Esophagus (tissue), 2 donors: ENCODE results near the gene CCDC141. TPM values are rescaled to one million over a fixed set of nuclear protein-coding genes. Genes with fewer than 3 reads are reported as not detected.

Source experiments
- H3K27ac ChIP-seq, 2 donors: one replicate each; pipeline ENCODE4 v1.5.1; 2013; ENCODE audit warnings: low read depth in 2 of 2, mild to moderate bottlenecking in 2 of 2, inconsistent platforms in 1 of 2, low read length in 1 of 2, moderate library complexity in 1 of 2
- H3K27me3 ChIP-seq, 2 donors: one replicate each; pipeline ENCODE4 v1.6.1; 2013; ENCODE audit warnings: low read length in 2 of 2, control low read depth in 1 of 2, mild to moderate bottlenecking in 1 of 2; ENCODE audit not compliant: insufficient read depth in 2 of 2, control insufficient read depth in 1 of 2
- H3K36me3 ChIP-seq, 2 donors: one replicate each; pipeline ENCODE4 v1.6.1; 2013; ENCODE audit warnings: low read length in 1 of 2; ENCODE audit not compliant: control insufficient read depth in 2 of 2, insufficient read depth in 2 of 2
- H3K4me1 ChIP-seq, 2 donors: one replicate each; pipeline ENCODE4 v1.6.1; 2013; ENCODE audit warnings: low read length in 1 of 2; ENCODE audit not compliant: control insufficient read depth in 2 of 2, insufficient read depth in 2 of 2
- H3K4me3 ChIP-seq, 2 donors: one replicate each; pipeline ENCODE4 v1.5.1; 2013; ENCODE audit warnings: low read length in 2 of 2, mild to moderate bottlenecking in 2 of 2, low read depth in 1 of 2, moderate library complexity in 1 of 2
- H3K9me3 ChIP-seq, 2 donors: one replicate each; pipeline ENCODE4 v1.6.1; 2013; ENCODE audit warnings: mild to moderate bottlenecking in 2 of 2, low read depth in 1 of 2, low read length in 1 of 2, moderate library complexity in 1 of 2; ENCODE audit not compliant: control insufficient read depth in 2 of 2, insufficient read depth in 1 of 2
- WGBS, 2 donors: extraction: QIAGEN DNeasy Blood & Tissue Kit; methylation state at CpG; one replicate each; pipeline ENCODE4 v1.1.7; 2013; 5-methylcytosine and 5-hydroxymethylcytosine counted together
- polyA plus RNA-seq, 2 donors: library from polyadenylated mRNA; stranded (reverse); fragments of 200-250 nt; gene quantifications; one replicate each; pipeline ENCODE4 v1.2.3, GENCODE V29; 2013
- donor health status: healthy with polysubstance abuse.
- donor health status: Bipolar disorder and iron deficiency.

The CCDC141 gene
- polyA plus RNA-seq, 2 donors = 0.01 to 0.06 TPM

DNA sequence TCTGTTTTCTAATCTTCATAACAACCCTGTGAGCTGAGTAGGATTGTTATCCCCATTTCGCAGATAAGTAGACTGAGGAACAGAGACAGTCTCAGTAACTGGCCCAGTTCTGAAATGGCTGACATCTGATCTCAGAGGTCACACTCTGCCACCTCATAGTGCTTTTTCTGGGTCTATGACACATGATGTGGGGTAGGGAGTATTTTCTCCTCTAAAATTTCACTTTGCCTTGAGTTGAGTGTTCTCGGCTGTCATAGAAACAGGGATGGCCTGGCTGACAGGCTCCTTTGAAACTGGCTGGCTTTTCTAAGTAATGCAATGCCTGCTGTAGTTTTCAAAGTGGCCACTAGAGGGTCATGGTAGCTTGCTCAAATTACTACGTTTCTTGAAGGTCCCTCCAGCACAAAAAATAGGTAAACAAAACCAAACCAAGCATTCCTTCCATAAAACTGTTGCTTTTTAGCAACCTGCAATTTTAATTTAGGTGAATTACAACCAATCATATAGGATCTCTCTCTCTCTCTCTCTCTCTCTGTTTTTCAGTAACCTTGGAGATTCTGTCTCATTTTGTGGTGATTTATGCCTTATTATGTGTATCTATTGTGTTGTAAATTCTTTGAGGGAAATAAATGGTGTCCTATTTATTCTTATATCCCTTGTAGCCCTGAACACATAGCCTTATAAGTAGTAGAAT, 158.5 kb downstream of the CCDC141 start:
- H3K27me3 ChIP-seq = no peaks in the 10 kb centered on the region
- H3K36me3 ChIP-seq = no peaks in the 10 kb centered on the region
- no peak overlapping the region for H3K4me3 ChIP-seq
- WGBS, 2 donors = 30% methylated on average over 3 of the region's 3 CpGs
- H3K4me1 ChIP-seq = no peaks in the 10 kb centered on the region
- no peak overlapping the region for H3K27ac ChIP-seq
- H3K9me3 ChIP-seq = no peaks in the 10 kb centered on the region

DNA sequence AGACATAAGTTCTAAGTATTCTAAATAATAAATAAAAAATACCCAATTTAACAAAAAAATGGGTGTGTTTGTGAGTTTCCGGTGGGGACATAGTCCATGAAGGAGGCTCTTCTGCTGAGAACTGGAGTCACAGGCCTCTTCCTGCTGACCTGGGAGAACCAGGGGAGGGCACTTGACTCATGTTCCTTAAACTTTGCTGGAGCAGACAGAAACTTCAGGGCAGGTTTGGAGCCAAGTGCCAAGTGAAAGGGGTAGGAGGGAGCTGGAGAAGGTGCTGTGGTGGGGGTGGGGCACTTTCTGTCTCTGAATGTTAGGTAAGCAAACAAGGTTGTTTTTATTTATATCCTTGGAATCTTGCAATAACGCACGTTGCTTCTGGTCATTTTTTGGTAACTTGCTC, 163.9 kb downstream of the CCDC141 start:
- Histone ChIP-seq H3K27me3 (no peaks in the 10 kb centered on the region), H3K27ac (no peak overlapping the region), H3K4me3 (no peak overlapping the region), H3K4me1 (no peaks in the 10 kb centered on the region), H3K9me3 (no peaks in the 10 kb centered on the region), H3K36me3 (no peaks in the 10 kb centered on the region)
- WGBS, 2 donors = 76 to 79% methylated on average over 3 of the region's 3 CpGs

DNA sequence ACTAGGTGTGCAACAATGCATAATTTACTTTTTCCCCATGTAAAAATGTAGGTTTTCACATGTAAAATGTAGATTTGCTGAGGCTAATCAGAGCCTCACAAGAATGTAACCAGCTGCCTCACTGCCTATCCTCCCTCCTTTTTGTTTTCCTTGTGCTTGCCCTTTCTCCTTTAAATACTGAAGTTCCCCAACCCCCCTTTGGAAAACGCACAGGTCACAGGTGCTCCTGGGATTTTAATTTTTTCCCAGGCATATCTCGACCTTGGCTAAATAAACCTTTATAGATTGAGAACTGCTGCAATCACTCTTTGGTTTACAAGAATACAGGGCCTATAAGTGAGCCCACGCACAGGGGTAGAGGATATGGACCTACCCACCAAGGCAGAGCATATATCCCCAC, 165.5 kb downstream of the CCDC141 start:
- no peaks in the 10 kb centered on the region for H3K4me1 ChIP-seq
- no peaks in the 10 kb centered on the region for H3K36me3 ChIP-seq
- WGBS, 2 donors = 56 to 75% methylated on average over 3 of the region's 3 CpGs
- no peak overlapping the region for H3K4me3 ChIP-seq
- H3K27ac ChIP-seq = no peak overlapping the region
- H3K27me3 ChIP-seq = no peaks in the 10 kb centered on the region
- no peaks in the 10 kb centered on the region for H3K9me3 ChIP-seq

DNA sequence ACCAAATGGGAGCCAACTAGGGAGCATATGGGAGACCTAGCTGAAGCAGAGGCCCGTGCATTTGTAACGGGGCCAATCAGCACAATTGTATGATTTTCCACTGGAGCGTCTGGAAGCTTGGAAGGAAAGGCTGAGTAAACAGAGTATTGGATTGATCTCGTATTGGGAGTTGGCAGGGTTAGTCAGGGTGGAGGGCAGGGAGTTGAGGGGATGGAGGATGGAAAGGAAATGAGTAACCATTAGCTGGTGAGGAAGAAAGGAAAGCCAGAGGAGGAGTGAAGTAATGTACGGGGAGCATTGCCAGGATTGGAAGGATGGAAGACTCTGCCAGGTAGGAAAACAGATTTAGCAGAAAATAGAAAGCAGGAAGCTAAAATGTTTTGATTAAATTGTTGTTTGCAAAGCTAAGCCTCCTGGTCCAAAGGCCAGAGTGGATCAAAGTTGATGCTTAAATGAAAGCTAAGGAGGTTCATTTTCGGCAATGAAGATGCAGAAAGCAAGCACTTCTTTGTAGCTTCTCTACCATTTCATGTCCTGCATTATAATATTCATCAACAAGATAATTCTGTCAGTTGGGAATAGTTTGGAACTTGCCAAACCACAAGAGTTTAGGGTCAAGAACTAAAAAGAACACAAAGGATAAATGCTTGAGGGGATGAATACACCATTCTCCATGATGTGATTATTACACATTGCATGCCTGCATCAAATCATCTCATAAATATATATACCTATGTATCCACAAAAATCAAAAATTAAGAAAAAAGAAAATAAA, 167.1 kb downstream of the CCDC141 start:
- Histone ChIP-seq H3K4me3 (no peak overlapping the region), H3K27ac (no peak overlapping the region), H3K27me3 (no peaks in the 10 kb centered on the region), H3K9me3 (no peaks in the 10 kb centered on the region), H3K4me1 (no peaks in the 10 kb centered on the region), H3K36me3 (no peaks in the 10 kb centered on the region)
- 40% methylated on average over 6 of the region's 6 CpGs for WGBS, 2 donors

DNA sequence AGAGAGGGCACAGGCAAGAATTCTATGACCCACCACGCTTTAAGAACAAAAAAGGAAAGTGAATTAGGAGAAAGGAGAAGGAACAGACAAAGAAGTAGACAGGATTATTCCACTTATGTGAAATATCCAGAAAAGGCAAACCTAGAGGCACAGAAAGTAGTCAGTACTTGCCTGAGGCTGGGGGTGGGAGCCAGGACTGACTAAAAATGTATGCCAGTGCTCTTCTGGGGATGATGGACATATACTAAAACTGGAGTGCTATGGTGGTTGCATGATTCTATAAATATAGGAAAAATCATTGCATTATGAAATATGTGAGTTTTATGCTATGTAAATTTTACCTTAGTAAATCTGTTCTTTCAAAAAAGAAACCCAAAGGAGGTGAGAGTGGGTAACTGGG, 168.9 kb downstream of the CCDC141 start:
- Histone ChIP-seq H3K9me3 (no peaks in the 10 kb centered on the region), H3K27ac (no peak overlapping the region), H3K36me3 (no peaks in the 10 kb centered on the region), H3K4me1 (no peaks in the 10 kb centered on the region), H3K4me3 (no peak overlapping the region), H3K27me3 (no peaks in the 10 kb centered on the region)
- WGBS, 2 donors = 74 to 77% methylated on average over 1 of the region's 1 CpG

DNA sequence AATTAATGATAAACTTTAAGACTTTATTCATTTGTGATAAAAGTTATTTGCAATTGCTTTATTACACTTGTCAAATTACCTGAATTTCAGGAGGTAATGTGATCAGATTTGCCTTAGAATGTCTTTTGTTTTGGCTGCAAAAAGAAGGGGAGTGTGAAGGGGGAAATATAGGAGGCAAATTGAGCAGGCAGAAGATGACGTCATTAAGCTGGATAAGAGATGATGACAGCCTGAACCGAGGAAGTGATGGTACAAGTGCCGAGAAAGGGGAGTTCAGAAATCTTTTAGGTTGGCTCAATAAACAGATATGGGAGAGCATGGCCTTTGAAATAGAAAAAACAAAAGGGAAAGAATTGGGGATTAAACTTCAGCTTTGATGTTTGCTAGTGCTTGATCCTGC, 169.7 kb downstream of the CCDC141 start:
- no peaks in the 10 kb centered on the region for H3K9me3 ChIP-seq
- no peak overlapping the region for H3K27ac ChIP-seq
- H3K27me3 ChIP-seq = no peaks in the 10 kb centered on the region
- H3K4me1 ChIP-seq = no peaks in the 10 kb centered on the region
- 81 to 83% methylated on average over 3 of the region's 3 CpGs for WGBS, 2 donors
- no peak overlapping the region for H3K4me3 ChIP-seq
- no peaks in the 10 kb centered on the region for H3K36me3 ChIP-seq

DNA sequence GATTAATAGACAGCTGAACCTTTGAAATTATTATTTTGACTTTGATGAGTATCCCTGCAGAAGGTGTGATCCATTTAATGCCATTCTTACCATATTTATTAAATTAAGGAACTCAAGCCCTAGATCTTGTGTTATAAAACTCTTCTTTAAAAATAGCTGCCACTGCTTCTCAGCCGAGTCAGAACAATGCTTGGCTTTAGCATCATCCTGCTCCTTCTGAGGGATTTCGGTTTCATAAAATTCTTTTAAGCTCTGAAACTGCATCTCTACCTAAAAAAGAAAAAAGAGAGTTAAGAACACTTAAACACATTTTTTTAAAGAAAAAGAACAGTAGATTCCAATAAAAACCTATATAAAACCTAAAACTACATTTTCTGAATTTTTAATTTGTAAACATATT, 172.1 kb downstream of the CCDC141 start:
- Histone ChIP-seq H3K9me3 (no peaks in the 10 kb centered on the region), H3K27ac (no peak overlapping the region), H3K36me3 (no peaks in the 10 kb centered on the region), H3K27me3 (no peaks in the 10 kb centered on the region), H3K4me3 (no peak overlapping the region), H3K4me1 (no peaks in the 10 kb centered on the region)
- 65 to 87% methylated on average over 2 of the region's 2 CpGs for WGBS, 2 donors

DNA sequence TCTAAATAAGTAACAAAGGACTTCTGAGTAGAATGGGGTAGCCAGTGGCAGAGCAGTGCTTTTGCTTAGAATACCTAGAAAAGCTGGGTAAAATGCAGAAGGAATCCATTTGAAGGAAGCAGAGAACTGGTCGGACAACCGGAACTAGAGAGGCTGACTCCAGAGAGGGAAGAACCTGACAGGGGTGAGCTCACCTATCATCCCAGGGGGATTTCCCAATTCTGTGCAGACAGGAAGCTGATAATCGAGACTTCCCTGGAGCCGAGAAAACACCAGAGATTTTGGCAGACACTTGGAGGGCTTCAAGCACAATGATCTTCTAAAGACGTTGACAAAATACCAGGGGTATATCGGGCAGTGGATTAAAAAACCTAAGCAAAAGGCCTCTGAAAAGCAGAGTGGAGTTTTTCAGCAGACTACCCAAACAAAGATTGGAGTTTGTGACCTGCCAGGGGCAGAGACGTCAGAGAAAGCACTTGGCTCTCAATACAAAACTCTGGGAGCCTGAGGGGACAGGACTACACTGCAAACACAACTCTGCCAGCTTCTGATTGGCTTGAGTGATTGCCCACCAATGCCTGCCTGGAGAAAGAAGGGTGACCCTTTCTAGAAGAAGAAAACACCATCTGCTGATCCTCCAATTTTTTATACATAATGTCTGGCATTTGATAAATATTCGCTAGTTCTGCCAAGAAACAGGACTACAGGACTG, 175.3 kb downstream of the CCDC141 start:
- Histone ChIP-seq H3K4me1 (no peaks in the 10 kb centered on the region), H3K27me3 (no peaks in the 10 kb centered on the region), H3K27ac (no peak overlapping the region), H3K4me3 (no peak overlapping the region), H3K9me3 (no peaks in the 10 kb centered on the region), H3K36me3 (no peaks in the 10 kb centered on the region)
- WGBS, 2 donors = 39 to 55% methylated on average over 8 of the region's 8 CpGs

DNA sequence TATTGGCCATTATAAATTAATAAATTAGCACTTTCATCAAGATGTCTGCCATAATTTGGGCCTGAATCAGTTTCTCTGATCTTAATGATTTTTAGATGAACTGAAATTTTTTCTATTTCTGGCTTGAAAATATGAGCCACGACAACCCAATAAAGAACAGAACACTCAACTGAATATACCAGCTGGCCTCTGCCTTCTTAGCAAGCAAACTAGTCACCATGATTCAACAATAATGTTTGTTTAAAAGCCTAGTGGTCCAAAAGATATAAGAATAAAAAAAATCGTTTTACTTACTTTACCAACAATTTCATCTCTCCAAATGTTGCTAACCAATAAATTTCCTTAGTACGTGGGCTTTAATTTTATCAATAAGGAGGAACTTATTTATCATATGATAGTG, 176.0 kb downstream of the CCDC141 start:
- Histone ChIP-seq H3K27ac (no peak overlapping the region), H3K9me3 (no peaks in the 10 kb centered on the region), H3K27me3 (no peaks in the 10 kb centered on the region), H3K4me3 (no peak overlapping the region), H3K36me3 (no peaks in the 10 kb centered on the region), H3K4me1 (no peaks in the 10 kb centered on the region)
- 78% methylated on average over 3 of the region's 3 CpGs for WGBS, 2 donors
